Activated CD8-positive, alpha-beta T cell treated with anti-CD3 and anti-CD28 coated beads, Interleukin-2, amount 10 ng/mL, durations not matched to agents 7 days and 5 days (primary cell): ENCODE data around the gene NRCAM. TPM values are rescaled to one million over a fixed set of nuclear protein-coding genes. Genes with fewer than 3 reads are reported as not detected.
"Not testable (repeated sequence)": the region's sequence is repeated elsewhere in the genome, so short reads cannot be mapped to it uniquely, and the experiment has no call there.

ENCODE experiments used
- ATAC-seq: fragments of 150-1000 bp; cut with Tn5 transposase; one replicate; pipeline ENCODE4 v1.10.0; 2021; ENCODE audit warnings: moderate library complexity
- CTCF ChIA-PET: fragments of 350-600 bp; sonication (Branson Sonifier 250); formaldehyde crosslinking; loops from one replicate; lab custom pipeline; 2021; ENCODE audit warnings: antibody characterized with exemption; lab: Charles Lee
- POLR2A ChIA-PET: fragments of 350-600 bp; sonication (Branson Sonifier 250); formaldehyde crosslinking; loops from one replicate; lab custom pipeline; 2021; ENCODE audit warnings: antibody characterized with exemption; lab: Charles Lee
- DNase-seq: peaks from one replicate; pipeline ENCODE4 v3.0.0-alpha.2; 2020
- H3K27ac Mint-ChIP-seq: one replicate; pipeline ENCODE4 v1.8.0; 2021; ENCODE audit warnings: mild to moderate bottlenecking, mixed read lengths
- H3K27me3 Mint-ChIP-seq: one replicate; pipeline ENCODE4 v1.8.0; 2021; ENCODE audit warnings: low read depth, mixed read lengths
- H3K36me3 Mint-ChIP-seq: one replicate; pipeline ENCODE4 v1.8.0; 2021; ENCODE audit warnings: low read depth, mixed read lengths
- H3K4me1 Mint-ChIP-seq: one replicate; pipeline ENCODE4 v1.8.0; 2021; ENCODE audit warnings: low read depth, mixed read lengths
- H3K4me3 Mint-ChIP-seq: one replicate; pipeline ENCODE4 v1.8.0; 2021; ENCODE audit warnings: mild to moderate bottlenecking, mixed read lengths
- H3K9me3 Mint-ChIP-seq: one replicate; pipeline ENCODE4 v1.8.0; 2022; ENCODE audit warnings: mixed read lengths; ENCODE audit not compliant: insufficient read depth
- total RNA-seq, 2 experiments: library from RNA; stranded (reverse); gene quantifications; one replicate each; pipeline ENCODE4 v1.2.3, GENCODE V29; 2021

The NRCAM gene
- total RNA-seq, 2 experiments from 2014 or later = 0.05 to 0.47 TPM

DNA sequence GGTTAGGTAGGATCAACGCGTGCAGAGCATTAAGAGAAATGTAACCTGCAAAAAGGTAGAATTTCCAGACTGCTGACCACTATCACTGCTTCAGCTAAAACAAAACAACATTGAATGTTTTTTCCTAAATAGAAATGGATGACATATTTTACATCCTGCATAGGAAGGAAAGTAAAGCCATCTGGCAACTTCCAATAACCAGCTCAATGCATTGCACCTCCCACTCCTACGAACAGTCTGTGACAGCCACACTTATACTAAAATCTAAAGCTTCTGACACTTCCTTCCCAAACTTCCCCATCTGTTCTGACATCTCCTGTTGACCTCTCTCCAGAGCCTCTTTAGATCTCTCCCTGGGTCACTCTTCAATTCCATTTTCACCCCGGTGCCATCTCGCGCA, 47.1 kb downstream of the NRCAM start:
- CTCF ChIA-PET = no interaction called here
- POLR2A ChIA-PET = no interaction called here
- H3K4me1 Mint-ChIP-seq = no peaks in the 10 kb centered on the region
- H3K27me3 Mint-ChIP-seq = no peaks in the 10 kb centered on the region
- no peak overlapping the region for H3K27ac Mint-ChIP-seq
- ATAC-seq (no peak), DNase-seq (no peak)
- H3K9me3 Mint-ChIP-seq = no peaks in the 10 kb centered on the region
- no peaks in the 10 kb centered on the region for H3K36me3 Mint-ChIP-seq
- H3K4me3 Mint-ChIP-seq = no peak overlapping the region

GRCh38 chr7:108408296-108408991, 47.8 kb downstream of the NRCAM start:
- no peak for DNase-seq
- POLR2A ChIA-PET = interaction anchor here (0.6 kb wide), 1 partner anchor 302 kb away, joined by 3 read pairs; no protein-coding TSS in a partner anchor
- no peaks in the 10 kb centered on the region for H3K4me1 Mint-ChIP-seq
- H3K27ac Mint-ChIP-seq = no peak overlapping the region
- CTCF ChIA-PET = no interaction called here
- H3K27me3 Mint-ChIP-seq = no peaks in the 10 kb centered on the region
- H3K36me3 Mint-ChIP-seq = no peaks in the 10 kb centered on the region
- ATAC-seq = no peak
- no peaks in the 10 kb centered on the region for H3K9me3 Mint-ChIP-seq
- H3K4me3 Mint-ChIP-seq = no peak overlapping the region

- Mint-ChIP-seq H3K36me3 (no peaks in the 10 kb centered on the region), H3K4me3 (no peak overlapping the region), H3K4me1 (no peaks in the 10 kb centered on the region), H3K9me3 (no peaks in the 10 kb centered on the region), H3K27me3 (no peaks in the 10 kb centered on the region), H3K27ac (no peak overlapping the region)
- ChIA-PET POLR2A (no interaction called here), CTCF (no interaction called here)
- no peak for ATAC-seq
- no peak for DNase-seq
These were observed 48.6 kb downstream of the NRCAM start for GRCh38 chr7:108407676-108408075.

- ATAC-seq (no peak), DNase-seq (no peak)
- ChIA-PET CTCF (no interaction called here), POLR2A (no interaction called here)
- H3K4me3 Mint-ChIP-seq = no peak overlapping the region
- no peak overlapping the region for H3K27ac Mint-ChIP-seq
- no peaks in the 10 kb centered on the region for H3K4me1 Mint-ChIP-seq
- H3K27me3 Mint-ChIP-seq = no peaks in the 10 kb centered on the region
- H3K9me3 Mint-ChIP-seq = no peaks in the 10 kb centered on the region
- H3K36me3 Mint-ChIP-seq = no peaks in the 10 kb centered on the region
These were observed 49.9 kb downstream of the NRCAM start for GRCh38 chr7:108406222-108406890.

DNA sequence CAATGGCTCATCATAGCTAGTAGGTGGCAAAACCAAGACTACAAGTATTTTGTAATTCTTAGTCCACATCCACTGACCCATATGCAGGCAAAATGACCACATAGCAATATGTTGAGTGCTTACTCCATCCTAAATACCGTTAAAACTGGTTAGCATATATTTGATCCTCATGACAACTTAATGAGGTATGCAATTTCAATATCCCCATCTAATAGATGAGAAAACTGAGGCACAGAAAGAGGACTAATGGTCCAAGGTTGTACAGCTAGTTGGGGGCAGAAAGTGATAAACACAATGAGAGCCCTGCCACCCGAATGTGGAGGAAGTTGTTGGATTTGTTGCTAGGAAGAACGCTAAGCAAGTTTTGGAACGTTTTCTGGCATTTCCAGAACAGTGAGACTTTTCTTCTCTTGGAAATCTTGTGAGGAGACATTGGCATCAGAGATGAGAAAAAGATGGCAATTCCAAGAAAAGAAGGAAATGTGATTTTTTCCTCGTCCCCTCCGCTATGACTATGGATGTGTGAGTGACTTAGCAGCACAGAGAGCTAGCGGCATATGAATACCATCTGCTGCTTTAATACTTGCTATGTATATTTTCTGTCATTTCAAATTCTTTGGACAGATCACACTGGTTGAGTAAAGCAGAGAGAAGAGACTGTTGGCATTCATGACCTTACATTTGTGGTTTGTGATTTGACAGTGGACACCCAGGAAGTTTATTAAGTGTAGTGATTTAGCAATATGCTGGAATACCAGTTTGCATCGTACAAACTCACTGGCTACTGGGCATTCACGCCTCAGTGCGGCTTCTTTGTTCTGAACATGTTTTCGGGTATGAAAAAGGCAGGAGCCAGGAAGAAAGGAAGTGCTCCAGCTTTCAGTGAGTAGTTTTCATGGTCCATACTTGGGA, 51.5 kb downstream of the NRCAM start:
- CTCF ChIA-PET = no interaction called here
- Mint-ChIP-seq H3K27ac (no peak overlapping the region), H3K4me3 (no peak overlapping the region), H3K9me3 (no peaks in the 10 kb centered on the region), H3K27me3 (no peaks in the 10 kb centered on the region), H3K36me3 (no peaks in the 10 kb centered on the region), H3K4me1 (no peaks in the 10 kb centered on the region)
- POLR2A ChIA-PET = no interaction called here
- no peak for ATAC-seq
- no peak for DNase-seq

GRCh38 chr7:108403597-108404217, 52.5 kb downstream of the NRCAM start:
- Mint-ChIP-seq H3K27me3 (no peaks in the 10 kb centered on the region), H3K4me3 (no peak overlapping the region), H3K27ac (no peak overlapping the region), H3K36me3 (no peaks in the 10 kb centered on the region), H3K4me1 (no peaks in the 10 kb centered on the region), H3K9me3 (no peaks in the 10 kb centered on the region)
- DNase-seq = no peak
- ChIA-PET POLR2A (no interaction called here), CTCF (no interaction called here)
- no peak for ATAC-seq

- Mint-ChIP-seq H3K27me3 (no peaks in the 10 kb centered on the region), H3K4me1 (no peaks in the 10 kb centered on the region), H3K36me3 (no peaks in the 10 kb centered on the region), H3K27ac (no peak overlapping the region), H3K9me3 (no peaks in the 10 kb centered on the region), H3K4me3 (no peak overlapping the region)
- POLR2A ChIA-PET = no interaction called here
- no peak for ATAC-seq
- no peak for DNase-seq
- CTCF ChIA-PET = interaction anchor here (1.2 kb wide), 1 partner anchor 11 kb away, joined by 3 read pairs; no protein-coding TSS in a partner anchor
These were observed 53.4 kb downstream of the NRCAM start for GRCh38 chr7:108402865-108403264.

- Mint-ChIP-seq H3K9me3 (no peaks in the 10 kb centered on the region), H3K36me3 (no peaks in the 10 kb centered on the region), H3K27me3 (no peaks in the 10 kb centered on the region), H3K27ac (no peak overlapping the region), H3K4me1 (no peaks in the 10 kb centered on the region), H3K4me3 (no peak overlapping the region)
- no peak for ATAC-seq
- CTCF ChIA-PET = no interaction called here
- POLR2A ChIA-PET = no interaction called here
- no peak for DNase-seq
These were observed 60.2 kb downstream of the NRCAM start for GRCh38 chr7:108396080-108396479.

- ATAC-seq = no peak
- H3K27ac Mint-ChIP-seq = no peak overlapping the region
- H3K36me3 Mint-ChIP-seq = no peaks in the 10 kb centered on the region
- POLR2A ChIA-PET = no interaction called here
- no peaks in the 10 kb centered on the region for H3K9me3 Mint-ChIP-seq
- H3K4me1 Mint-ChIP-seq = no peaks in the 10 kb centered on the region
- H3K27me3 Mint-ChIP-seq = no peaks in the 10 kb centered on the region
- no peak overlapping the region for H3K4me3 Mint-ChIP-seq
- no peak for DNase-seq
- CTCF ChIA-PET = no interaction called here
These were observed 60.8 kb downstream of the NRCAM start for GRCh38 chr7:108395426-108395825.

GRCh38 chr7:108393097-108393496, 63.1 kb downstream of the NRCAM start:
- H3K27ac Mint-ChIP-seq, DNase-seq, CTCF ChIA-PET, H3K4me1 Mint-ChIP-seq, H3K9me3 Mint-ChIP-seq, POLR2A ChIA-PET, ATAC-seq, H3K36me3 Mint-ChIP-seq, H3K4me3 Mint-ChIP-seq, H3K27me3 Mint-ChIP-seq: not testable (repeated sequence)

DNA sequence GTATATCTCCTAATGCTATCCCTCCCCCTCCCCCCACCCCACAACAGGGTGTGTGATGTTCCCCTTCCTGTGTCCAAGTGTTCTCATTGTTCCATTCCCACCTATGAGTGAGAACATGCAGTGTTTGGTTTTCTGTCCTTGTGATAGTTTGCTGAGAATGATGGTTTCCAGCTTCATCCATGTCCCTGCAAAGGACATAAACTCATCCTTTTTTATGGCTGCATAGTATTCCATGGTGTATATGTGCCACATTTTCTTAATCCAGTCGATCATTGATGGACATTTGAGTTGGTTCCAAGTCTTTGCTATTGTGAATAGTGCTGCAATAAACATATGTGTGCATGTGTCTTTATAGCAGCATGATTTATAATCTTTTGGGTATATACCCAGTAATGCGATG, 68.5 kb downstream of the NRCAM start:
- CTCF ChIA-PET, H3K4me3 Mint-ChIP-seq, H3K27ac Mint-ChIP-seq, H3K27me3 Mint-ChIP-seq, POLR2A ChIA-PET, H3K9me3 Mint-ChIP-seq, H3K36me3 Mint-ChIP-seq, ATAC-seq, DNase-seq, H3K4me1 Mint-ChIP-seq: not testable (repeated sequence)
